GM10248 (cell line): ENCODE data around the gene ARHGEF1.

Experiments used
- CTCF ChIA-PET: fragments of 300-600 bp; sonication (Branson Sonifier 250); formaldehyde crosslinking; extraction: SDS; loops from one replicate; lab custom pipeline; 2021; ENCODE audit warnings: antibody characterized with exemption; lab: Yijun Ruan, JAX
- POLR2A ChIA-PET: fragments of 350-650 bp; sonication (Branson Sonifier 250); formaldehyde crosslinking; extraction: SDS; loops from one replicate; lab custom pipeline; 2020; ENCODE audit warnings: antibody characterized with exemption; lab: Yijun Ruan, JAX
- DNase-seq: peaks from one replicate; pipeline ENCODE4 v3.0.0; 2012; ENCODE audit errors: extremely low spot score
- CTCF ChIP-seq: IDR thresholded peaks from 2 replicates; pipeline ENCODE4 v1.5.1; 2012; ENCODE audit warnings: mild to moderate bottlenecking, low read depth; ENCODE audit errors: extremely low read depth, missing control alignments, control extremely low read depth

ARHGEF1 gene

GRCh38 chr19:41894350-41894749 is 11.4 kb downstream of the ARHGEF1 start:
- DNase-seq: no peak
- no peak for TF ChIP-seq CTCF
- ChIA-PET CTCF (no interaction called here), POLR2A (no interaction called here)

- POLR2A ChIA-PET: no interaction called here
Measured at GRCh38 chr19:41895745-41896580, 13.0 kb downstream of the ARHGEF1 start.

GRCh38 chr19:41896581-41896942 is 13.6 kb downstream of the ARHGEF1 start:
- no peak for DNase-seq
- POLR2A ChIA-PET: no interaction called here

More at GRCh38 chr19:41895745-41896580, 13.0 kb downstream of the ARHGEF1 start:
- TF ChIP-seq CTCF: peak; percentile 6
- DNase-seq: no peak
- CTCF ChIA-PET: no interaction called here

GRCh38 chr19:41897181-41897580 is 14.2 kb downstream of the ARHGEF1 start:
- no peak for DNase-seq
- ChIA-PET CTCF (no interaction called here), POLR2A (no interaction called here)
- TF ChIP-seq CTCF: no peak

More at GRCh38 chr19:41896581-41896942, 13.6 kb downstream of the ARHGEF1 start:
- TF ChIP-seq CTCF: no peak
- CTCF ChIA-PET: no interaction called here

- ChIA-PET POLR2A (no interaction called here), CTCF (no interaction called here)
- no peak for DNase-seq
- no peak for TF ChIP-seq CTCF
Measured at GRCh38 chr19:41897820-41898219, 14.8 kb downstream of the ARHGEF1 start.

GRCh38 chr19:41898235-41898634 is 15.3 kb downstream of the ARHGEF1 start:
- CTCF ChIA-PET: interaction anchor here (2.0 kb wide), 1 partner anchor 31 kb away, joined by 5 read pairs; no protein-coding TSS in a partner anchor
- POLR2A ChIA-PET: no interaction called here
- TF ChIP-seq CTCF: no peak
- no peak for DNase-seq
